Osteocyte (in vitro differentiated cells): ENCODE data around the gene HIVEP2. TPM values are rescaled to one million over a fixed set of nuclear protein-coding genes. Genes with fewer than 3 reads are reported as not detected.

Experiments
- DNase-seq: peaks from one replicate; pipeline ENCODE4 v3.0.0; 2021; ENCODE audit warnings: mixed read lengths; ENCODE audit not compliant: unreplicated experiment; ENCODE audit errors: extremely low spot score
- H3K27ac Mint-ChIP-seq: one replicate; pipeline ENCODE4 v1.8.0; 2021; ENCODE audit warnings: mild to moderate bottlenecking, mixed read lengths; ENCODE audit not compliant: unreplicated experiment
- H3K27me3 Mint-ChIP-seq: one replicate; pipeline ENCODE4 v1.8.0; 2021; ENCODE audit warnings: mixed read lengths; ENCODE audit not compliant: unreplicated experiment
- H3K36me3 Mint-ChIP-seq: one replicate; pipeline ENCODE4 v1.8.0; 2021; ENCODE audit warnings: mixed read lengths; ENCODE audit not compliant: unreplicated experiment
- H3K4me1 Mint-ChIP-seq: one replicate; pipeline ENCODE4 v1.8.0; 2021; ENCODE audit warnings: mixed read lengths; ENCODE audit not compliant: unreplicated experiment
- H3K4me3 Mint-ChIP-seq: one replicate; pipeline ENCODE4 v1.8.0; 2021; ENCODE audit warnings: mild to moderate bottlenecking, moderate library complexity, mixed read lengths; ENCODE audit not compliant: unreplicated experiment
- H3K9me3 Mint-ChIP-seq: one replicate; pipeline ENCODE4 v1.8.0; 2021; ENCODE audit warnings: mixed read lengths; ENCODE audit not compliant: unreplicated experiment
- CTCF ChIP-seq: fragments of 200-600 bp; sonication (generic); IDR thresholded peaks from 2 replicates; pipeline ENCODE4 v1.5.0; 2021; ENCODE audit warnings: antibody characterized with exemption, mild to moderate bottlenecking, moderate library complexity
- total RNA-seq: library from RNA; stranded (reverse); gene quantifications from 2 replicates; pipeline ENCODE4 v1.2.1, GENCODE V29; 2021

The HIVEP2 gene
- total RNA-seq, 1 donor from 2014 or later: 39.2 TPM

DNA sequence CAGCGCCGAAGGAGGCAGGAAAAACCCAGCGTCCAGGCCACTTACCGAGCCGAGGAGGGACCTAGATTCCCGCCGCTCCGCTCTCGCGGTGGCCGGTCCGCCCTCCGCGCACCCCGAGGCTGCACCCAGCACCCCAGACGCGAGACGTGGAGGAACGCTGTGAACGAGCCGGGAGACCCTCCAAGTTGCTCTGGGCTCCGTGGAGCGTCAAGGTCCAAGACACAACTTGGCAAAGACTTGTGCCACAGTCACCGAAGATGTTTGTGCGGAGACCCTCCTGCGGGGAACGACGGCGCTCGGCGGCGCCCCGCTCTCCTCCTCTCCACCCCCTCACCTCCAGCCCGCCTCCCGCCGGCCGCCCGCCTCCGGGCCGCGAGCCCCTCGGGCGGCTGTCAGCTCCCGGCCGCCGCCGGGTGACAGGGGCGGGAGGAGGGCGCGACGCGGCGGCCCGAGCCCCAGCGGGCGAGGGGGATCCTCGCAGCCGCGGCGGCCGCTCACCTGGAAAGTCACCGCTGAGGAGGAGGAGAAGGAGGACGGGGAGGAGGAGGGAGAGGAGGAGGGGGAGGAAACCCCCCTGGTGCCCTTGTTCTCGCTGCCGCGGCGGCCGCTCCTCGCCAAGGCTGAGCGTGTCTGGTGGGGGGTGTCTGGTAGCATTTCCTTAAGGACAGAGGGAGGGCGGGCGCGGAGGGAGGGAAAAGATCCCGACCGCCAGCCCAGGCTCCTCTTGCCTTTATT lies 637 bp upstream of the HIVEP2 start:
- TF ChIP-seq CTCF: no peak
- Mint-ChIP-seq H3K4me1 (peaks cover 40% of the 10 kb centered on the region), H3K27me3 (no peaks in the 10 kb centered on the region), H3K9me3 (no peaks in the 10 kb centered on the region), H3K4me3 (peak overlapping the region; percentile 88), H3K27ac (peak overlapping the region; percentile 96), H3K36me3 (no peaks in the 10 kb centered on the region)
- peak; percentile 86 for DNase-seq

DNA sequence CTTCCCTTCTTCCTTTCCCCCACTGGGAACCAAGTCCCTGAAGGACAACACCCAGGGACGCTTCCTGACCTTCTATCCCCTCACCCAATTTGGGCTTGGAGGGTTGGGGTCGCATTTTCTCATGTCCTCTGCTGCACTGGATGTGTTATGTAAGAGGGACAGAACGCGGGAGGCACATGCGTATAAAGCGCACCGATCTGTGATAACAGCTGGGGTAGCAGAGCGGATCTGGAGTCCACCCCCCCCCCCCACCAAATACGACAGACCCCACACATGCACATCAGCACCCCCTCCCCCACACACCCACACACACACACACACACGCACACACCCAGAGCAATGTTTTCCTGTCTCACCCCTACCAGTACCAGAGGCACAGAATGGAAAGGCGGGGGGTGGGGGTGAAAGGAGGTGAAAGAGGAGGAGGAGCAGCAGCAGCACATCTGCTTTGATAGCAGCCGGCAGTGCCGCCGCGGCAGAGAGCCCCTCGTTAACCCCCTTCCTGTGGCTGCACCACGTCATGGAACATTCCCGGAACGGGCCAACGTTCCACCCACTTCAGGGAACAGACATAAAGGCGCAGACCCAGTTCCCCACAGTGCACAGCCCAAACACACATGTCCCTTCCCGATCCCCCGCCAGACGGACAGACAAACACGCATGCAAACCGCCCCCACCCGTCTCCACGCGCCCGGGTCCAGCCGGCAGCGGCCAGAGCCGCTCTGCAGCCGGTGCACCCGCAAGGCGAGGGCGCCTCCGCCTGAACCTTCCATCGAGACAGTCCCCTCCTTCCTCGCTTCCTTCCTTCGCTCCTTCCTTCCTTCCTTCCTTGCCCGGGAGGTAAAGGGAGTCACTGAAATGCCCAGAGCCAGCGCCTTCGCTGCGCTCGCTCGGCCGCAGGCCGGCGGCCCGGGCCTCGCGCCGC lies 590 bp downstream of the HIVEP2 start:
- no peak for TF ChIP-seq CTCF
- Mint-ChIP-seq H3K27ac (peak overlapping the region; percentile 96), H3K27me3 (no peaks in the 10 kb centered on the region), H3K4me1 (peaks cover 47% of the 10 kb centered on the region), H3K36me3 (no peaks in the 10 kb centered on the region), H3K9me3 (no peaks in the 10 kb centered on the region), H3K4me3 (peak overlapping the region; percentile 86)
- peak; percentile 92 for DNase-seq

GRCh38 chr6:142943711-142944123 lies 1.3 kb downstream of the HIVEP2 start:
- Mint-ChIP-seq H3K27me3 (no peaks in the 10 kb centered on the region), H3K9me3 (no peaks in the 10 kb centered on the region), H3K4me3 (peak overlapping the region; percentile 86), H3K27ac (peak overlapping the region; percentile 96), H3K36me3 (no peaks in the 10 kb centered on the region), H3K4me1 (peaks cover 52% of the 10 kb centered on the region)
- DNase-seq: no peak
- TF ChIP-seq CTCF: no peak

DNA sequence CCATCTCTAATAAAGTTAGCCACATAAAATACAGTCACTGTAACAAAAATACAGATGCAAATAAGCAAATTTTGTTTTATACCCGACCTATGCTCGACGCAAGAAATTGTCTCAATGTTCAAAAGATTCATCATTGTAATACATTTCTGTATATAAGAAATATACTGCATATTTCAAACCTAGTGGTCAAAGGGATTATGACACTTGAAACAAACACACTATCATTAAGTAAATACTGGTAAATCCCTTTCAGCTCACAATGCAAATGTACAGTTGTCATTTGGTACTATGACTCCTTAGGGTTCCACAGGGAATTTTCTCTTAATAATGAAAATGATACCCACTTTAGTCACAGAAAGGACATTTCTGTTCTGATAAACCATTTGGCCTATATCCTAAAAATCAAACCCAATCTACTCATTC lies 2.2 kb downstream of the HIVEP2 start:
- Mint-ChIP-seq H3K36me3 (no peaks in the 10 kb centered on the region), H3K4me1 (peaks cover 55% of the 10 kb centered on the region), H3K4me3 (peak overlapping the region; percentile 86), H3K27ac (peak overlapping the region; percentile 96), H3K9me3 (no peaks in the 10 kb centered on the region), H3K27me3 (no peaks in the 10 kb centered on the region)
- no peak for DNase-seq
- TF ChIP-seq CTCF: peak; percentile 65

- Mint-ChIP-seq H3K4me1 (peaks cover 54% of the 10 kb centered on the region), H3K4me3 (no peak overlapping the region), H3K9me3 (no peaks in the 10 kb centered on the region), H3K27ac (peak overlapping the region; percentile 76), H3K36me3 (no peaks in the 10 kb centered on the region), H3K27me3 (no peaks in the 10 kb centered on the region)
- no peak for DNase-seq
- TF ChIP-seq CTCF: no peak
These were observed 2.7 kb downstream of the HIVEP2 start for GRCh38 chr6:142942238-142942637.
